ENCODE results near the gene ZNF618. TPM values are rescaled to one million over a fixed set of nuclear protein-coding genes. Genes with fewer than 3 reads are reported as not detected.

Gene ZNF618
- polyA plus RNA-seq, 3 donors, result 0.53 to 1.9 (median 0.78) TPM

DNA sequence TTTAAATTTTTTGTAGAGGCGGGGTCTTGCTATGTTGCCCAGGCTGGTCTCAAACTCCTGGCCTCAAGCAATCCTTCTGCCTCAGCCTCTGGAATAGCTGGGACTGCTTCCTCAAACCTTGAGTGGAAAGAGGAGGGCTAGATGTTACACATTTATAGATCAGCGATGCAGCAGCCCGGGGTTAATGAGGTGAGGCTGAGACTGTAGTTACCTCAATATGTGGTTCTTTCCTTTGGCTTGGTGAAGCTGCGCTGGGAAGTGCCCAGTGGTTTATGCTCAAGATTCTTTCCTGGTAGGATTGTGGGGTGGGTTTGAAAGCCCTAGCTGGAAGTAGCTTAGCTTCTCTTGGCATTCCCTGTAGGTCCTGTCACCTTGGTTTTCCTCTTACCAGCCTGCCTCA is 22.5 kb downstream of the ZNF618 start:
- peak overlapping the region in 1 of 7 donors; percentile 4 for H3K27ac Mint-ChIP-seq
- no peak overlapping the region for H3K4me3 ChIP-seq (replicated peaks in 1 of 3; ENCODE audit: low read depth in 2 of 3, low read length in 3 of 3)
- H3K9me3 ChIP-seq (replicated peaks in 1 of 2; ENCODE audit: control insufficient read depth in 1 of 2, insufficient read depth in 1 of 2, low read length in 2 of 2), result peaks cover 4 to 21% of the 10 kb centered on the region in 2 donors
- H3K36me3 Mint-ChIP-seq, result peaks cover 2 to 17% of the 10 kb centered on the region in 2 donors
- no peak overlapping the region for H3K9ac ChIP-seq (ENCODE audit: insufficient read depth, low read length, poor library complexity, severe bottlenecking)
- intact Hi-C loops (cut with micrococcal nuclease), result no loop called here
- H2AFZ ChIP-seq (ENCODE audit: insufficient read depth, low read depth, low read length, poor library complexity, severe bottlenecking), result no peak overlapping the region
- H3K9me3 Mint-ChIP-seq, result peaks cover 8 to 27% (median 17%) of the 10 kb centered on the region in 7 donors
- no peak overlapping the region for H3K27ac ChIP-seq (ENCODE audit: low read depth in 1 of 2, low read length in 2 of 2)
- no peaks in the 10 kb centered on the region for H3K36me3 ChIP-seq (replicated peaks in 1 of 2; ENCODE audit: control insufficient read depth in 1 of 2, insufficient read depth in 2 of 2, low read length in 2 of 2)
- H3K4me1 ChIP-seq (ENCODE audit: control insufficient read depth in 1 of 2, insufficient read depth in 2 of 2, low read length in 2 of 2), result no peaks in the 10 kb centered on the region
- TF ChIP-seq, protein P1, sequence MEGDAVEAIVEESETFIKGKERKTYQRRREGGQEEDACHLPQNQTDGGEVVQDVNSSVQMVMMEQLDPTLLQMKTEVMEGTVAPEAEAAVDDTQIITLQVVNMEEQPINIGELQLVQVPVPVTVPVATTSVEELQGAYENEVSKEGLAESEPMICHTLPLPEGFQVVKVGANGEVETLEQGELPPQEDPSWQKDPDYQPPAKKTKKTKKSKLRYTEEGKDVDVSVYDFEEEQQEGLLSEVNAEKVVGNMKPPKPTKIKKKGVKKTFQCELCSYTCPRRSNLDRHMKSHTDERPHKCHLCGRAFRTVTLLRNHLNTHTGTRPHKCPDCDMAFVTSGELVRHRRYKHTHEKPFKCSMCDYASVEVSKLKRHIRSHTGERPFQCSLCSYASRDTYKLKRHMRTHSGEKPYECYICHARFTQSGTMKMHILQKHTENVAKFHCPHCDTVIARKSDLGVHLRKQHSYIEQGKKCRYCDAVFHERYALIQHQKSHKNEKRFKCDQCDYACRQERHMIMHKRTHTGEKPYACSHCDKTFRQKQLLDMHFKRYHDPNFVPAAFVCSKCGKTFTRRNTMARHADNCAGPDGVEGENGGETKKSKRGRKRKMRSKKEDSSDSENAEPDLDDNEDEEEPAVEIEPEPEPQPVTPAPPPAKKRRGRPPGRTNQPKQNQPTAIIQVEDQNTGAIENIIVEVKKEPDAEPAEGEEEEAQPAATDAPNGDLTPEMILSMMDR (IDR thresholded peaks at IDR 0.05), result no peak
- no peak overlapping the region for H3K4me2 ChIP-seq (replicated peaks; ENCODE audit: extremely low read depth, low read length, poor library complexity, severe bottlenecking)
- no peak for DNase-seq
- 100% methylated on average over 4 of the region's 4 CpGs for WGBS (ENCODE audit: insufficient coverage)
- no peaks in the 10 kb centered on the region for H4K20me1 ChIP-seq (ENCODE audit: insufficient read depth, low read length)
- no peaks in the 10 kb centered on the region for H3K27me3 ChIP-seq (ENCODE audit: control insufficient read depth in 2 of 2, insufficient read depth in 2 of 2, low read length in 2 of 2)
- H3K27me3 Mint-ChIP-seq (ENCODE audit: low read depth in 3 of 3), result peaks cover 0 to 2% (median 0%) of the 10 kb centered on the region in 3 donors
- no peaks in the 10 kb centered on the region for H3K79me2 ChIP-seq (ENCODE audit: insufficient read depth, low read length)
- H3K4me3 Mint-ChIP-seq, result no peak overlapping the region
- H3K4me1 Mint-ChIP-seq, result peaks cover 7% of the 10 kb centered on the region

DNA sequence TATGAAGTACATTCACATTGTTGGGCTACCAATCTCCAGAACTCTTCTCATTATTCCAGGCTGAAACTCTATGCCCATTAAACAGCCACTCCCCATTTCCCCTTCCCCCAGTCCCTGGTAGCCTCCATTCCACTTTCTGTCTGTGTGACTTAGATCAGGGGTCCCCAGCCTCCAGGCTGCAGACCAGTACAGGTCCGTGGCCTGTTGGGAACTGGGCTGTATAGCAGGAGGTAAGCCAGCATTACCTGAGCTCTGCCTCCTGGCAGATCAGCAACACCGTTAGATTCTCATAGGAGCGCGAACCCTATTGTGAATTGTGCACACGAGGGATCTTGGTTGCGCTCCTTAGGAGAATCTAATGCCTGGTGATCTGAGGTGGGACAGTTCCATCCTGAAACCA is 23.1 kb downstream of the ZNF618 start:
- Histone ChIP-seq H3K79me2 (ENCODE audit: insufficient read depth, low read length) (no peaks in the 10 kb centered on the region), H4K20me1 (ENCODE audit: insufficient read depth, low read length) (no peaks in the 10 kb centered on the region), H3K36me3 (replicated peaks in 1 of 2; ENCODE audit: control insufficient read depth in 1 of 2, insufficient read depth in 2 of 2, low read length in 2 of 2) (no peaks in the 10 kb centered on the region), H3K4me3 (replicated peaks in 1 of 3; ENCODE audit: low read depth in 2 of 3, low read length in 3 of 3) (no peak overlapping the region), H3K4me2 (replicated peaks; ENCODE audit: extremely low read depth, low read length, poor library complexity, severe bottlenecking) (no peak overlapping the region), H3K27me3 (ENCODE audit: control insufficient read depth in 2 of 2, insufficient read depth in 2 of 2, low read length in 2 of 2) (no peaks in the 10 kb centered on the region), H3K27ac (ENCODE audit: low read depth in 1 of 2, low read length in 2 of 2) (no peak overlapping the region), H2AFZ (ENCODE audit: insufficient read depth, low read depth, low read length, poor library complexity, severe bottlenecking) (no peak overlapping the region), H3K4me1 (ENCODE audit: control insufficient read depth in 1 of 2, insufficient read depth in 2 of 2, low read length in 2 of 2) (no peaks in the 10 kb centered on the region), H3K9me3 (replicated peaks in 1 of 2; ENCODE audit: control insufficient read depth in 1 of 2, insufficient read depth in 1 of 2, low read length in 2 of 2) (peaks cover 4 to 21% of the 10 kb centered on the region in 2 donors), H3K9ac (ENCODE audit: insufficient read depth, low read length, poor library complexity, severe bottlenecking) (no peak overlapping the region)
- H3K27ac Mint-ChIP-seq, result peak overlapping the region in 2 of 7 donors; percentile 16 to 43
- TF ChIP-seq, protein P1 (IDR thresholded peaks at IDR 0.05), result no peak
- H3K4me3 Mint-ChIP-seq, result no peak overlapping the region
- H3K9me3 Mint-ChIP-seq, result peaks cover 8 to 34% (median 21%) of the 10 kb centered on the region in 7 donors
- H3K27me3 Mint-ChIP-seq (ENCODE audit: low read depth in 3 of 3), result peaks cover 0 to 2% (median 0%) of the 10 kb centered on the region in 3 donors
- DNase-seq, result no peak
- 86% methylated on average over 1 of the region's 6 CpGs for WGBS (ENCODE audit: insufficient coverage)
- intact Hi-C loops (cut with micrococcal nuclease), result no loop called here
- H3K36me3 Mint-ChIP-seq, result peaks cover 2 to 20% of the 10 kb centered on the region in 2 donors
- peaks cover 7% of the 10 kb centered on the region for H3K4me1 Mint-ChIP-seq

All from CD14-positive monocyte (primary cell).